ENCODE measurements around the gene ELAVL2.

DNA sequence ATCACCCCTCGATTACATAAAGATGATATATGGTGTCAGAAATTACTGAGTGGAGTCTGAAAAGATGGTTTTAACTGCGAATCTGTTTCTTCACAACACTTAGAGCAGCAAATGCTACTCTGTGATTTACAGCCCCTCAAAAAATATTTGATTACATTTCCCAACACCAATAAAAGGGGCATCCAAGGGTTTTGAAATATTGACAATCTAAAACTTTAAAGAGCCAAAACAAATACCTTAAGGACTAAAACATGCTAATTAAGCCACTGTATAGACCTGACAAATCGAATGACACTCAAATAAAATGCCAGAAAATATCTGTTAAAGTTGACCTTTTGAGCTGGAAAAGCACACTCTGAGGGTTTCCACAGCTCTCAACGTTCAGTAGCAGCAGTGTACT lies 73.2 kb downstream of the ELAVL2 start:
- TF ChIP-seq, protein P1, sequence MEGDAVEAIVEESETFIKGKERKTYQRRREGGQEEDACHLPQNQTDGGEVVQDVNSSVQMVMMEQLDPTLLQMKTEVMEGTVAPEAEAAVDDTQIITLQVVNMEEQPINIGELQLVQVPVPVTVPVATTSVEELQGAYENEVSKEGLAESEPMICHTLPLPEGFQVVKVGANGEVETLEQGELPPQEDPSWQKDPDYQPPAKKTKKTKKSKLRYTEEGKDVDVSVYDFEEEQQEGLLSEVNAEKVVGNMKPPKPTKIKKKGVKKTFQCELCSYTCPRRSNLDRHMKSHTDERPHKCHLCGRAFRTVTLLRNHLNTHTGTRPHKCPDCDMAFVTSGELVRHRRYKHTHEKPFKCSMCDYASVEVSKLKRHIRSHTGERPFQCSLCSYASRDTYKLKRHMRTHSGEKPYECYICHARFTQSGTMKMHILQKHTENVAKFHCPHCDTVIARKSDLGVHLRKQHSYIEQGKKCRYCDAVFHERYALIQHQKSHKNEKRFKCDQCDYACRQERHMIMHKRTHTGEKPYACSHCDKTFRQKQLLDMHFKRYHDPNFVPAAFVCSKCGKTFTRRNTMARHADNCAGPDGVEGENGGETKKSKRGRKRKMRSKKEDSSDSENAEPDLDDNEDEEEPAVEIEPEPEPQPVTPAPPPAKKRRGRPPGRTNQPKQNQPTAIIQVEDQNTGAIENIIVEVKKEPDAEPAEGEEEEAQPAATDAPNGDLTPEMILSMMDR (IDR thresholded peaks at IDR 0.05), result no peak
- TF ChIP-seq POLR2A (IDR thresholded peaks at IDR 0.05) (no peak), EP300 (IDR thresholded peaks at IDR 0.05) (no peak), POLR2AphosphoS5 (IDR thresholded peaks at IDR 0.05) (no peak)
